NCI-H446 (cell line): ENCODE measurements around the gene GHRH.

ENCODE experiments used
- DNase-seq, 2 experiments: peaks; one replicate each; lab custom pipeline; 2025; lab: John Stamatoyannopoulos, UW

GHRH gene

DNA sequence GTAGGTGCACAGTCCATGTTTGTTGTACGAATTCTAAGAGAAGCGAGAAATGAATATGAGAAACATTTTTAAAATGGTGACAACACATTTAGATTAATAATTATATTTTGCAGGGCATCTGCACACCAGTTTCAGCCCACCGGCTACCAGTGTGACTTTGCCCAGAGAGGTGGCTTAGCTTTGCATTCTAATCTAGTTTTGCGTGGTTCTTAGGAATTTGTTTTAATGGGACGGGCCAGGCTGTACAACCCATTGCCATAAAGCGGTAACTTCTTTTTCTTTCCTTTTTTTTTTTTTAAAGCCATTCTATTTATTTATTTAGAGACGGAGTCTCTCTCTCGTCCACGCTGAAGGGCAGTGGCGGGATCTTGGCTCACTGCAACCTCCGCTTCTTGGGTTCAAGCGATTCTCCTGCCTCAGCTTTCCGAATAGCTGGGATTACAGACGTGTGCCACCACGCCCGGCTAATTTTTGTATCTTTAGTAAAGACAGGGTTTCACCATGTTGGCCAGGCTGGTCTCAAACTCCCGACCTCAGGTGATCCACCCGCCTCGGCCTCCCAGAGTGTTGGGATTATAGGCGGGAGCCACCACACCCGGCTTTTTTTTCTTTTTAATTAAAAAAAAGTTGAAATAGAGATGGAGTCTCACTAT lies 28.7 kb upstream of the GHRH start:
- DNase-seq = no peak

DNA sequence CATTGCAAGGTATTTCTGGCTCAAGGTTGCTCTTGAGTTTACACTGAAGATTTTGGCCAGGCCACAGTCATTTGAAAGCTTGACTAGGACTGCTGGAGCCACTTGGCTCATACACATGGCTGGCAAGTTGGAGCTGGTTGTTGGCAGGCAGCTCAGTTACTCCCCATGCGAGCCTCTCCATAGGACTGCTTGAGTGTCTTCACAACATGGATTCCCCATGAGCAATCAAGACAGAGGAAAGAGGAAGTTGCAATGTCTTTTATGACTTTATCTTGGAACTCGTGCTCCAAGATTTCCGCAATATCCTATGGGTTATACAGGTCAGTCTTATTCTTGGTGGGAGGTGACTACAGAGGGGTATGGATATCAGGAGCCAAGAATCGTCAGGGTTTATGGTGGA lies 26.5 kb upstream of the GHRH start:
- peak; percentile 78 to 84 for DNase-seq

- no peak for DNase-seq
Observed at GRCh38 chr20:37285664-37286374, 24.2 kb upstream of the GHRH start.

- no peak for DNase-seq
Observed at GRCh38 chr20:37284691-37285161, 23.1 kb upstream of the GHRH start.

DNA sequence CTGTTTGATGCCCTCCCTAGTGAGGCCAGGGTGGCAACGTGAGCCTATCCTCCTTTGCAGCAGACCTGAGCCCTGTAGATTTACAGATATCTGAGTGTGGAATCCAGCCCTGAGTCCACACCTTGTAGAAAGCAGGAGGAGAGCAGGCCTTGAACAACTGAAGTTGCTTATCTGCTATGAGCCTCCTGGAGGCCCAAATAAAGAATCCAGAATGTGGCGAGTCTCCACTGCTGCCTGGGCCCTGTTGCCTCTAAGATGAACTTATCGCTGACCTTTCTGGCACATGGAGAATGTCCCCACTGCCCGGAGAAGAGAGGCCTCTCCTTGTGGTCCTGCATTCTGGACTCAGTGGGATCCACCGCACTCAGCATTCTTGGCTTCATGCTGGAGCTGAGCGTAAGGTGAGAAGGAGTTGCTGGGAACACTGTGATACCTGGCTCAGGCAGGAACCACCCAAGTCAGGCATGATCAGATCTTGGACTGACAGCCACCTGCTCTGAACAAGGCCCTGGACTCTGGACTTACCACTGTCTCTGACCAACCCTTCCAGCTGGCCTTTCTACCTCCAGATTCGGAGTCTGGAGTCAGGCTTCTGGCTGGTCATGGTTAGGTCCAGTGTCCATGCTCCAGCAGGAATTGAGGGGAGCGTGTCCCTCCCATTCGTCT lies 22.0 kb upstream of the GHRH start:
- no peak for DNase-seq

GRCh38 chr20:37282556-37282955 lies 20.9 kb upstream of the GHRH start:
- DNase-seq = peak in 1 of 2 experiments; percentile 20

DNA sequence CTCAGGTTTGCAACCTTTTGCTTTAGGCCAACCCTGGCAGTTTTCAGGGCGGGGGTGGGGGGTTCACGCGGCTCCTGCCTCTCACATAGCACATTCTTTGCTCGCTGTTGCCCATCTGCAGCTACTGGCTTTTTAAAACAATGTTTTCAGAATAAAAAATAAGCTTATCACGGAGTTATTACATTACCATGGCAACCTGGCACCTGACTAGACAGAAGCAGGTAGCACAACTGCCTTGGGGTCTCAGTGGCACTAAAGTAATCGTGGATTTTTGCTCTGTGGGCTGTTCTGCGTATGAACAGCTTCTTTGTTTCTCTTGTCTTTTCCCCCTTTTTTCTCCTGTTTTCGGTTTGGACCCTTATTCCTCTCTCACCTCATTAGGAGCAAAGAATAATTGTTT lies 18.8 kb upstream of the GHRH start:
- DNase-seq = no peak

- DNase-seq = no peak
Observed at GRCh38 chr20:37279820-37280219, 18.2 kb upstream of the GHRH start.

GRCh38 chr20:37278966-37279590 lies 17.5 kb upstream of the GHRH start:
- DNase-seq = no peak

GRCh38 chr20:37277253-37277593 lies 15.6 kb upstream of the GHRH start:
- DNase-seq = no peak

DNA sequence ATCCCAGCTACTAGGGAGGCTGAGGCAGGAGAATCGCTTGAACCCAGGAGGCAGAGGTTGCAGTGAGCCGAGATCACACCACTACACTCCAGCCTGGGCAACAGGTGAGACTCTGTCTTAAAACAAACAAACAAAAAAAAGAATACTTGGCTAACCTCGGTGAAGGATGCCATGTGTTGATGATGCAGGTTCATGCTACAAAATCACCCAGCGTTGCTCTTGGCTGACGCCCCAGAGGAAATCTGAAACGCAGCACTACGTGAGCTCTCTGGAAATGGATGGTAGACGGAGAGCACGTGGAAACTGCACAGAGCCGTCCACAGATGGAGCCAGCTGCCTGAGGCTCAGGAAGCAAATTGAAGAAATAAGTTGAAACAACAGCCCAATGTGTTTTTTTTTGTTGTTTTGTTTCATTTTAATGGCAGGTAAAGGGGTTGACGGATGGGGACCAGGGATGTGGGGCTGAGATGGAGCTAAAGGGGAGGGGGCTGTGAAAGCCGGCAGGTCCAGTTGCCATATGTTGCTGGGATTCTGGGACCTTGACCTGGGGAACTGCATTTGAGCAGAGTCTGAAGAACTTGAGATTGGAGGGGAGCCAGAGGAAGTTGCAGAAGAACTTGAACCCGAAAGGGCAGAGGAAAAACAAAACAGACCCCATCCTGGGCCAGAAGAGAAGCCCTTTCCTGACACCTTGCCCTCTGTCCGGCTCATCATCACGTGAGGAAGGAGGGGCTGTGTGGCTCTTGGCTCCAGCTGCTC lies 15.1 kb upstream of the GHRH start:
- peak; percentile 42 to 73 for DNase-seq

DNA sequence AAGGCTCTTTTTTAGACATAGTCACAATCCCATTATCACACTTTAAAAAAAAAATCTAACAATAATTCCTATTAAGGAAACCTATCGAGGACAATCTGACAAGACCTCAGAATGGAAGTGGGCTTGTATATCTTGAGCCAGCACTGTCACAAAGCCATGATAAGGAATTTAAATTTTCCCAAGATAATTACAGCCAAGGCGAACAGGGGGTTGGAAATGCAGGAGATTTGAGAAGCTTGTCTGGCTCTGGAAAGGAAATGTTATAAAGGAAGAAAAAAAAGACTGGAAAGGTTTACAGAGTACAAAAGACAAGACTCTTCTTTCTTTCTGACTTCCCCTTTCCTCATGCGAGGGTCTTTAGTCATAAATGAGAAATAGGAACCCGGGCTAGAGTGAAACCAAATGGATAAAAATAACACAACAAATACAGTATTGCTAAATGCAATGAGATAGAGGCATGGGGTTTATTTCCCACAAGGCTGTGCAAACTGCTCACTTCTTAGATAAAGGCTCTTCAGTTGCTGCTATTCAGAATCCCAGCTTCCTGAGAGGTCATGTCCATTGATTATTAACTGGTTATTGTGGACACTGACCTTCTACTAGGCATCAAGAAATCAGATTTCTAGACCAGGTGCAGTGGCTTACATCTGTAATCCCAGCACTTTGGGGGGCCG lies 13.4 kb upstream of the GHRH start:
- DNase-seq = no peak

DNA sequence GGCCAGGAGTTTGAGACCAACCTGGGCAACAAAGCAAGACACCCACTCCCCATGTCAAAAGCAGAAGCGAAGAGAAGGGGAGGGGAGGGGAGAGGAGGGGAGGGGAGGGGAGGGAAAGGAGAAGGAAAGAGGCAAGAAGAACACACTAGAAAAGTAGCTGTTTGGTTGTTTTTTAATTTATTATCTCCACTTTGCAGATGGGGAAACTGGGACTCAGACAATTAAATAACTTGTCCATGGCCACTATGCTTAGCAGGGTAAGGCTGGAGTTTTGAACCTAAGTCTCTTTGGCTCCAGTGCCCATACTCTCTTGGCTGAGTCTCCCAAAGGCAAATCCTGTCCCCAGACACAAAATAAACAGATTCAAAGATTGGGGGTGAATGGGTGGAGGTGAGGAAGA lies 12.4 kb upstream of the GHRH start:
- no peak for DNase-seq

- no peak for DNase-seq
Observed at GRCh38 chr20:37271421-37271768, 9.8 kb upstream of the GHRH start.

GRCh38 chr20:37270576-37271420 lies 9.2 kb upstream of the GHRH start:
- DNase-seq = no peak

DNA sequence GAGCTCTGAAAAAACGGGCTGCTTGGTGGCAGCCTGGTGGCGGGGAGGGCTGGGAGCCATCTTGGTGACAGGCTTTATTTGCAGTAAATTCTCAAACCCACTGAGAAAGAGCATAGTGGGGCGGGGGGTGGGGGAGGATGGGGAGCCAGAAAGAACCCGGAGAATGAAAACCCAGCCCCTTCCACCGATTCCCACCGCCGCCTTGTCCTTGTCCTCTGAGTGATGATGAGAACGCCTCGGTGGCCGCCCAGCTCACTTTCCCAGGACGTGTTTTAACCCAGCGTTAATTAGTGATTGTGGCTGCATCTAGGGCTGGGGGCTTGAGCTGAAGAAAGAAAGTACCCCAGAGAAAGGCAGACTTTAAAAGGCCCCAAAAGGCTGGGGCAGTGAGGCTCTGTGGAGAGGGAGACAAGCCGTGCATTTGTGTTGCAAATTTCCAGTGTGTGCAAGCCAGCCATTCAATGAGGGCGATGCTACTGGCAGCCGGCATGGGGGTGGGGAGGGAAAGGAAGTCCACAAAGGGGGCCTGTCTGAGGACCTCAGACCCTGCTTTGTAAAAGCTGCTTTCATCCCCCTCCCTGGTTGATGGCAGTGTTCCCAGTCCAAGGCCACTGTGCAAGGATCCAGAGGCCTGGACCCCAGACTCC lies 6.2 kb upstream of the GHRH start:
- no peak for DNase-seq

GRCh38 chr20:37266940-37267666 lies 5.5 kb upstream of the GHRH start:
- DNase-seq = no peak

DNA sequence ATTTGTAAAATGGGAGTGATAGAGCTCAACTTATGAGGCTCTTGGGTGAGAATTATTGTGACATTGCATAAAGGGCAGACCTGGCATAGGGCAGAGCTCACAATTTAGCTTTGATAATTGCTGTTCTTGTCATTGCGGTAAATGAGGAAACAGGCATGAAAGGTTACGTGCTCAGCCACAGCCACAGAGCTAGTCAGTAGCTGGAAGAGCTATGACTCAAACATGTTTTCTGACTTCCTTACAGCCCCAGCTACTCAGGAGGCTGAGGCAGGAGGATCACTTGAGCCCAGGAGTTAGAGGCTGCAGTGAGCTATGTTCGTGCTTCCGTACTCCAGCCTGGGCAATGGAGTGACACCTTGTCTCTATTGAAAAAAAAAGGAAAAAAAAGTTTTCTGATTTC lies 3.5 kb upstream of the GHRH start:
- DNase-seq = no peak

GRCh38 chr20:37263686-37264085 lies 2.1 kb upstream of the GHRH start:
- no peak for DNase-seq

DNA sequence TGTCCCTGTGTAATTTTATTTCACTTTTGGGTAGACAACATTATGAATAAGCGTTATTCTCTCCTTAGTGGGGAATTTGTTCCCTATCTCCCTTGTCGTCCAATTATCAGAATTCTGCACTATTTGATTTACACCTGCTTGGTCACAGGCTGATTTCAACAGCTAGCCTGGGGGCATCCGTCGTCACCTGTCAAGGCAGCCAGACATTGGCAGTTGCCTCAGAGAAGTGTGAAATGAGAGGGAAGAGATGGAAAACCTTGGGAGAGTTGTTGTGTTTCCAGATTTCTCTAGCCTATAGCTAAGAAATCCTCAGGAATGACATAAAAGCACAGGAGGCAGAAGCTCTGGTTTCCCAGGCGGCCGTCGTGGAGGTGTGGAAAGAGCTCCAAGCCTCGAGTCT lies 891 bp upstream of the GHRH start:
- no peak for DNase-seq
